Astrocyte (in vitro differentiated cells and primary cell): ENCODE results near the gene CNOT3.

ENCODE experiments used
- CTCF ChIP-seq: IDR thresholded peaks from 2 replicates; pipeline ENCODE4 v1.5.1; 2011; ENCODE audit warnings: low read depth, mild to moderate bottlenecking, inconsistent platforms, low read length, moderate library complexity; ENCODE audit not compliant: insufficient read depth
- EZH2 ChIP-seq: IDR thresholded peaks from 2 replicates; pipeline ENCODE4 v1.6.1; 2012; ENCODE audit warnings: mild to moderate bottlenecking, low read length, inconsistent platforms; ENCODE audit not compliant: insufficient read depth

- no peak for TF ChIP-seq CTCF
- TF ChIP-seq EZH2: no peak
Observed at GRCh38 chr19:54189735-54190502, 52.4 kb downstream of the CNOT3 start.
